GM12872 (cell line): ENCODE measurements around the gene GTPBP2.

Experiments used
- CTCF ChIP-seq: IDR thresholded peaks from 3 replicates; pipeline ENCODE4 v1.5.1; 2011; ENCODE audit warnings: low read depth, mild to moderate bottlenecking, low read length, moderate library complexity; ENCODE audit not compliant: insufficient read depth

GTPBP2 gene

GRCh38 chr6:43667245-43668150 is 38.4 kb upstream of the GTPBP2 start:
- peak; percentile 98 for TF ChIP-seq CTCF

GRCh38 chr6:43666196-43666920 is 37.3 kb upstream of the GTPBP2 start:
- no peak for TF ChIP-seq CTCF

- TF ChIP-seq CTCF: no peak
Observed at GRCh38 chr6:43665376-43665775, 36.3 kb upstream of the GTPBP2 start.

- no peak for TF ChIP-seq CTCF
Observed at GRCh38 chr6:43658161-43658560, 29.1 kb upstream of the GTPBP2 start.

- peak; percentile 18; the same call in 1 of the 3 replicates for TF ChIP-seq CTCF
Observed at GRCh38 chr6:43657221-43657802, 28.2 kb upstream of the GTPBP2 start.

- TF ChIP-seq CTCF: no peak
Observed at GRCh38 chr6:43648248-43648647, 19.2 kb upstream of the GTPBP2 start.

- no peak for TF ChIP-seq CTCF
Observed at GRCh38 chr6:43647613-43648012, 18.5 kb upstream of the GTPBP2 start.
